Measurements from ENCODE around the gene NUF2. TPM values are rescaled to one million over a fixed set of nuclear protein-coding genes. Genes with fewer than 3 reads are reported as not detected.

Gene NUF2
- total RNA-seq, 1 experiment from 2014 or later = 40.0 TPM

- Mint-ChIP-seq H3K36me3 (ENCODE audit: insufficient read depth, unreplicated experiment) (no peaks in the 10 kb centered on the region), H3K9me3 (ENCODE audit: unreplicated experiment) (peaks cover 10% of the 10 kb centered on the region), H3K4me3 (ENCODE audit: unreplicated experiment) (no peak overlapping the region), H3K27me3 (ENCODE audit: insufficient read depth, unreplicated experiment) (peaks cover 9% of the 10 kb centered on the region), H3K27ac (ENCODE audit: unreplicated experiment) (no peak overlapping the region), H3K4me1 (ENCODE audit: low read depth, unreplicated experiment) (peaks cover 8% of the 10 kb centered on the region)
- Histone ChIP-seq H3K9me3 (no peaks in the 10 kb centered on the region), H3K4me3 (ENCODE audit: low read depth, low read length) (no peak overlapping the region), H3K27me3 (replicated peaks; ENCODE audit: control insufficient read depth, insufficient read depth, low read length) (no peaks in the 10 kb centered on the region), H3K36me3 (ENCODE audit: control insufficient read depth, insufficient read depth, low read length) (no peaks in the 10 kb centered on the region), H3K4me1 (peaks cover 8% of the 10 kb centered on the region)
- ChIA-PET CTCF (no interaction called here), POLR2A (no interaction called here)
- TF ChIP-seq CTCF (IDR thresholded peaks at IDR 0.05; ENCODE audit: insufficient read depth in 1 of 2, low read depth in 1 of 2, low read length in 1 of 2, severe bottlenecking in 1 of 2, unreplicated experiment in 1 of 2) = no peak
- no TSS peak for BruUV-seq (replicated peaks)
- DNase-seq = peak in 1 of 2 experiments; percentile 21
- intact Hi-C loops (cut with micrococcal nuclease; ENCODE audit: unreplicated experiment) = no loop called here
Observed at GRCh38 chr1:163401211-163401610, 79.5 kb downstream of the NUF2 start.

Other genes starting within 250 kb of the NUF2 start
- 8.4 and 12.7 TPM in 2 replicates for gene RGS5, start 119.0 kb upstream of the NUF2 start, total RNA-seq (2022)